ENCODE results near the gene SCAMP5. TPM values are rescaled to one million over a fixed set of nuclear protein-coding genes. Genes with fewer than 3 reads are reported as not detected.

The SCAMP5 gene
- total and polyA plus RNA-seq, 2 of the 4 experiments (the other 2 are of a cell fraction): 0.36 to 1.6 TPM

DNA sequence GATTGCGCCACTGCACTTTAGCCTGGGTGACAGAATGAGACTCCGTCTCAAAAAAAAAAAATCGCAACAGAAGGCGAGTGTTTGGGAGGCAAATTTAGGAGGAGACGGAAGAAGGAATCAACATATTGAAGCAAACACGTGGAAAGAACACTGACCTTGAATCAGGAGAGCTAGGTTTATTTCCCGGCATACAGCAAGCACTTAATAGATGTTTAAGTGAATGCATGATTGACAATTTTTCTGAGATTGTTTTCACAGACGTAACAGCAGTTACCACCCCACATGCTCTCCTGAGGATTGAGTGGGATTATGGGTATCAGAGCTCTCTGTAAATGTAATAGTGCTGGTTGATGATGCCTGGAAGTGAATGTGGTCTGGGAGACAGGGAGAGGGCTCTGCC lies 33.1 kb upstream of the SCAMP5 start:
- H3K9me1 ChIP-seq (ENCODE audit: insufficient read depth, low read length): no peaks in the 10 kb centered on the region
- H3K9ac ChIP-seq (ENCODE audit: low read depth, low read length): no peak overlapping the region
- H2BK15ac ChIP-seq (ENCODE audit: low read depth, low read length): no peak overlapping the region
- no peaks in the 10 kb centered on the region for H3K9me3 ChIP-seq (ENCODE audit: control insufficient read depth, insufficient read depth, low read length)
- CTCF ChIA-PET: no interaction called here
- H3K79me1 ChIP-seq (ENCODE audit: low read depth in 1 of 2, low read length in 2 of 2): no peaks in the 10 kb centered on the region
- H2AFZ ChIP-seq (replicated peaks; ENCODE audit: low read length, poor library complexity): no peak overlapping the region
- H2BK5ac ChIP-seq (ENCODE audit: low read depth, low read length, poor library complexity, severe bottlenecking): no peak overlapping the region
- no TSS peak for BruUV-seq (replicated peaks)
- no peak for ATAC-seq (ENCODE audit: low read depth)
- no peak overlapping the region for H4K5ac ChIP-seq (ENCODE audit: low read depth, low read length)
- POLR2A ChIA-PET (ENCODE audit: unreplicated experiment): no interaction called here
- dilution Hi-C loops (cut with HindIII; ENCODE audit: low sequenced_read_pairs, unreplicated experiment): no loop called here
- 100% methylated on average over 4 of the region's 8 CpGs; no CpG with 5 or more reads in 1 of the 2 experiments for WGBS, 2 experiments (ENCODE audit: extremely low coverage in 2 of 2, insufficient read length in 1 of 2)
- H4K8ac ChIP-seq (ENCODE audit: low read depth in 2 of 2, low read length in 2 of 2): no peak overlapping the region
- peaks cover 2% of the 10 kb centered on the region; the same call in 1 of the 2 replicates for H3K4me1 ChIP-seq (ENCODE audit: control insufficient read depth, insufficient read depth, low read length)
- H3K56ac ChIP-seq (ENCODE audit: extremely low read depth, insufficient read depth, low read length): no peak overlapping the region
- TF ChIP-seq POLR2A (IDR thresholded peaks at IDR 0.05; ENCODE audit: low read depth, low read length) (no peak), FOS (IDR thresholded peaks at IDR 0.05; ENCODE audit: low read depth, low read length) (no peak), RFX5 (IDR thresholded peaks at IDR 0.05; ENCODE audit: low read depth, low read length) (no peak), CHD1 (IDR thresholded peaks at IDR 0.05; ENCODE audit: low read depth, low read length) (no peak), MAZ (IDR thresholded peaks at IDR 0.05; ENCODE audit: borderline replicate concordance, low read depth, low read length) (no peak), SMC3 (IDR thresholded peaks at IDR 0.05; ENCODE audit: low read depth, low read length) (no peak), RCOR1 (IDR thresholded peaks at IDR 0.05; ENCODE audit: insufficient replicate concordance, low read length) (no peak), MAFK (IDR thresholded peaks at IDR 0.05; ENCODE audit: low read depth, low read length) (no peak)
- TF ChIP-seq, protein P1, sequence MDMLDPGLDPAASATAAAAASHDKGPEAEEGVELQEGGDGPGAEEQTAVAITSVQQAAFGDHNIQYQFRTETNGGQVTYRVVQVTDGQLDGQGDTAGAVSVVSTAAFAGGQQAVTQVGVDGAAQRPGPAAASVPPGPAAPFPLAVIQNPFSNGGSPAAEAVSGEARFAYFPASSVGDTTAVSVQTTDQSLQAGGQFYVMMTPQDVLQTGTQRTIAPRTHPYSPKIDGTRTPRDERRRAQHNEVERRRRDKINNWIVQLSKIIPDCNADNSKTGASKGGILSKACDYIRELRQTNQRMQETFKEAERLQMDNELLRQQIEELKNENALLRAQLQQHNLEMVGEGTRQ (IDR thresholded peaks at IDR 0.05; ENCODE audit: low read depth, low read length): no peak
- TF ChIP-seq, protein P2, sequence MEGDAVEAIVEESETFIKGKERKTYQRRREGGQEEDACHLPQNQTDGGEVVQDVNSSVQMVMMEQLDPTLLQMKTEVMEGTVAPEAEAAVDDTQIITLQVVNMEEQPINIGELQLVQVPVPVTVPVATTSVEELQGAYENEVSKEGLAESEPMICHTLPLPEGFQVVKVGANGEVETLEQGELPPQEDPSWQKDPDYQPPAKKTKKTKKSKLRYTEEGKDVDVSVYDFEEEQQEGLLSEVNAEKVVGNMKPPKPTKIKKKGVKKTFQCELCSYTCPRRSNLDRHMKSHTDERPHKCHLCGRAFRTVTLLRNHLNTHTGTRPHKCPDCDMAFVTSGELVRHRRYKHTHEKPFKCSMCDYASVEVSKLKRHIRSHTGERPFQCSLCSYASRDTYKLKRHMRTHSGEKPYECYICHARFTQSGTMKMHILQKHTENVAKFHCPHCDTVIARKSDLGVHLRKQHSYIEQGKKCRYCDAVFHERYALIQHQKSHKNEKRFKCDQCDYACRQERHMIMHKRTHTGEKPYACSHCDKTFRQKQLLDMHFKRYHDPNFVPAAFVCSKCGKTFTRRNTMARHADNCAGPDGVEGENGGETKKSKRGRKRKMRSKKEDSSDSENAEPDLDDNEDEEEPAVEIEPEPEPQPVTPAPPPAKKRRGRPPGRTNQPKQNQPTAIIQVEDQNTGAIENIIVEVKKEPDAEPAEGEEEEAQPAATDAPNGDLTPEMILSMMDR (conservative IDR thresholded peaks at IDR 0.05; ENCODE audit: low read depth, low read length): no peak
- no peaks in the 10 kb centered on the region for H3K36me3 ChIP-seq (ENCODE audit: control insufficient read depth, insufficient read depth, low read length)
- no peak overlapping the region for H3K23ac ChIP-seq (ENCODE audit: low read depth, low read length)
- no peak overlapping the region for H3K27ac ChIP-seq (ENCODE audit: insufficient read depth, low read length)
- no peak overlapping the region for H2AK9ac ChIP-seq (replicated peaks; ENCODE audit: low read depth, low read length, poor library complexity)
- no peak overlapping the region for H3K4me3 ChIP-seq (ENCODE audit: insufficient read depth, low read depth, low read length)
- H4K20me1 ChIP-seq (ENCODE audit: insufficient read depth, low read length): no peaks in the 10 kb centered on the region
- H2BK120ac ChIP-seq (ENCODE audit: low read depth, low read length): no peak overlapping the region
- H3K4me2 ChIP-seq (ENCODE audit: low read depth, low read length): no peak overlapping the region
- no peak overlapping the region for H4K91ac ChIP-seq (ENCODE audit: insufficient read depth, low read depth, low read length)
- H3K14ac ChIP-seq (replicated peaks; ENCODE audit: low read depth, low read length): no peak overlapping the region
- H2AK5ac ChIP-seq (ENCODE audit: low read depth, low read length): no peak overlapping the region
- peaks cover 44% of the 10 kb centered on the region for H3K27me3 ChIP-seq (ENCODE audit: control insufficient read depth, insufficient read depth, low read length)
- DNase-seq: no peak
- H3K18ac ChIP-seq (ENCODE audit: low read depth, low read length): no peak overlapping the region
- in situ Hi-C loops (cut with MboI; ENCODE audit: low sequenced_read_pairs): no loop called here
- H3K4ac ChIP-seq (ENCODE audit: low read depth, low read length): no peak overlapping the region
- intact Hi-C loops (cut with micrococcal nuclease): no loop called here
- H2BK20ac ChIP-seq (ENCODE audit: low read depth, low read length): no peak overlapping the region
